HG03378 (cell line): Measurements from ENCODE around the gene VWF.

ENCODE experiments used
- ATAC-seq: cut with Tn5 transposase; IDR thresholded peaks from one replicate; pipeline ENCODE4 v1.9.1; 2021; ENCODE audit warnings: mild to moderate bottlenecking, moderate library complexity; ENCODE audit not compliant: unreplicated experiment

The VWF gene

GRCh38 chr12:6062757-6063735 lies 61.4 kb downstream of the VWF start:
- no peak for ATAC-seq

- no peak for ATAC-seq
Observed at GRCh38 chr12:6062395-6062756, 62.1 kb downstream of the VWF start.

- ATAC-seq = no peak
Observed at GRCh38 chr12:6061660-6062059, 62.8 kb downstream of the VWF start.

- ATAC-seq = no peak
Observed at GRCh38 chr12:6059860-6060565, 64.5 kb downstream of the VWF start.

GRCh38 chr12:6059221-6059620 lies 65.2 kb downstream of the VWF start:
- ATAC-seq = no peak

- no peak for ATAC-seq
Observed at GRCh38 chr12:6058481-6059161, 65.8 kb downstream of the VWF start.

GRCh38 chr12:6057700-6058099 lies 66.8 kb downstream of the VWF start:
- no peak for ATAC-seq

GRCh38 chr12:6056406-6057240 lies 67.8 kb downstream of the VWF start:
- no peak for ATAC-seq

GRCh38 chr12:6053541-6053940 lies 70.9 kb downstream of the VWF start:
- ATAC-seq = no peak

GRCh38 chr12:6052940-6053329 lies 71.5 kb downstream of the VWF start:
- ATAC-seq = no peak

- ATAC-seq = no peak
Observed at GRCh38 chr12:6052206-6052939, 72.1 kb downstream of the VWF start.

GRCh38 chr12:6049992-6050391 lies 74.5 kb downstream of the VWF start:
- no peak for ATAC-seq

GRCh38 chr12:6049587-6049986 lies 74.9 kb downstream of the VWF start:
- no peak for ATAC-seq

- ATAC-seq = no peak
Observed at GRCh38 chr12:6047249-6048237, 76.9 kb downstream of the VWF start.

GRCh38 chr12:6046511-6047180 lies 77.8 kb downstream of the VWF start:
- ATAC-seq = no peak

GRCh38 chr12:6045438-6045837 lies 79.0 kb downstream of the VWF start:
- no peak for ATAC-seq

GRCh38 chr12:6044082-6044481 lies 80.4 kb downstream of the VWF start:
- ATAC-seq = no peak

GRCh38 chr12:6042446-6042845 lies 82.0 kb downstream of the VWF start:
- no peak for ATAC-seq
